HCT116 (cell line): ENCODE results near the gene TMEM100. TPM values are rescaled to one million over a fixed set of nuclear protein-coding genes. Genes with fewer than 3 reads are reported as not detected.

Source experiments
- ATAC-seq: fragments of 200-7000 bp; cut with Tn5 transposase; 2 replicates; pipeline ENCODE4 v1.9.1; 2020; ENCODE audit warnings: mild to moderate bottlenecking, moderate library complexity
- BruUV-seq: library from RNA; stranded (reverse); fragments of 400-500 nt; replicated peaks from 2 replicates; lab custom pipeline; 2021; lab: Mats Ljungman, UMichigan
- CTCF ChIA-PET: fragments of 300-600 bp; sonication (Branson Sonifier 250); formaldehyde crosslinking; loops from one replicate; lab custom pipeline; 2021; ENCODE audit warnings: antibody characterized with exemption; lab: Charles Lee
- POLR2A ChIA-PET: fragments of 300-600, 350-600 bp; sonication (Branson Sonifier 250); formaldehyde crosslinking; loops from one replicate; lab custom pipeline; 2021; ENCODE audit warnings: antibody characterized with exemption; lab: Charles Lee
- RAD21 ChIA-PET, 2 experiments: fragments of 300-600 bp; sonication (Branson Sonifier 250); formaldehyde crosslinking; loops; one replicate each; lab custom pipeline; 2023; ENCODE audit warnings: low total read pairs in 2 of 2; ENCODE audit not compliant: uncharacterized antibody in 2 of 2, unreplicated experiment in 2 of 2, low non-redundant PET in 1 of 2; lab: Charles Lee
- DNase-seq: peaks from one replicate; pipeline ENCODE4 v3.0.0-alpha.2; 2010; ENCODE audit warnings: low read depth, low spot score
- H2AFZ ChIP-seq: fragments of 200-600 bp; shearing (Covaris generic), sonication (generic); 2 replicates; pipeline ENCODE4 v1.6.1; 2017; ENCODE audit warnings: low read depth, mixed run types, mixed read lengths, antibody characterized with exemption, low read length; ENCODE audit not compliant: poor library complexity, severe bottlenecking
- H3K27ac ChIP-seq: 2 replicates; pipeline ENCODE4 v1.5.1; 2012; ENCODE audit warnings: low read depth, low read length
- H3K27me3 ChIP-seq: fragments of 200-600 bp; sonication (generic); 2 replicates; pipeline ENCODE4 v1.6.1; 2016; ENCODE audit warnings: mixed run types, low read length, mixed read lengths; ENCODE audit not compliant: insufficient read depth
- H3K36me3 ChIP-seq, 2 experiments: fragments of 200-500 bp in 1 of 2; fragments of 200-600 bp in 1 of 2; sonication (Bioruptor generic) in 1 of 2; sonication (generic) in 1 of 2; 2 replicates each; pipeline versions ENCODE4 v1.5.1 to v1.6.1; 2014 to 2016; ENCODE audit warnings: low read length in 2 of 2, inconsistent platforms in 1 of 2, mixed read lengths in 1 of 2, mixed run types in 1 of 2; ENCODE audit not compliant: insufficient read depth in 2 of 2, control insufficient read depth in 1 of 2
- H3K4me1 ChIP-seq, 2 experiments: fragments of 200-600 bp in 1 of 2; sonication (generic) in 1 of 2; 2 replicates each; pipeline versions ENCODE4 v1.5.1 to v1.6.1; 2012 to 2017; ENCODE audit warnings: low read length in 2 of 2, inconsistent platforms in 1 of 2, mild to moderate bottlenecking in 1 of 2, mixed read lengths in 1 of 2, mixed run types in 1 of 2, moderate library complexity in 1 of 2; ENCODE audit not compliant: insufficient read depth in 2 of 2, control insufficient read depth in 1 of 2
- H3K4me2 ChIP-seq: fragments of 200-600 bp; sonication (generic); 2 replicates; pipeline ENCODE4 v1.6.1; 2017; ENCODE audit warnings: mixed run types, low read length, mixed read lengths
- H3K4me3 ChIP-seq, 2 experiments: fragments of 200-600 bp in 1 of 2; sonication (generic) in 1 of 2; replicated peaks in 1 of 2; 2 replicates each; pipeline ENCODE4 v1.5.1; 2011 to 2016; ENCODE audit warnings: low read length in 2 of 2, control low read depth in 1 of 2, low read depth in 1 of 2, mild to moderate bottlenecking in 1 of 2, mixed read lengths in 1 of 2, mixed run types in 1 of 2
- H3K79me2 ChIP-seq: fragments of 200-600 bp; sonication (generic); 2 replicates; pipeline ENCODE4 v1.6.1; 2017; ENCODE audit warnings: mild to moderate bottlenecking, mixed run types, low read length, moderate library complexity, mixed read lengths; ENCODE audit not compliant: insufficient read depth
- H3K9ac ChIP-seq: fragments of 200-600 bp; sonication (generic); 2 replicates; pipeline ENCODE4 v1.6.1; 2016; ENCODE audit warnings: low read length, mixed read lengths
- H3K9me2 ChIP-seq: fragments of 200-600 bp; sonication (generic), shearing (Covaris generic); 2 replicates; pipeline ENCODE4 v1.6.1; 2017; ENCODE audit warnings: mixed run types, mild to moderate bottlenecking, moderate library complexity; ENCODE audit not compliant: insufficient read depth
- H3K9me3 ChIP-seq, 2 experiments: fragments of 200-500 bp in 1 of 2; fragments of 200-600 bp in 1 of 2; sonication (Bioruptor generic) in 1 of 2; sonication (generic) in 1 of 2; 2 replicates each; pipeline ENCODE4 v1.6.1; 2014 to 2017; ENCODE audit warnings: low read length in 2 of 2, mixed read lengths in 2 of 2, inconsistent platforms in 1 of 2, low read depth in 1 of 2, mild to moderate bottlenecking in 1 of 2, mixed run types in 1 of 2, moderate library complexity in 1 of 2; ENCODE audit not compliant: control insufficient read depth in 1 of 2, insufficient read depth in 1 of 2
- H4K20me1 ChIP-seq: fragments of 200-600 bp; sonication (generic), shearing (Covaris generic); 2 replicates; pipeline ENCODE4 v1.6.1; 2017; ENCODE audit warnings: mixed run types, mild to moderate bottlenecking, moderate library complexity; ENCODE audit not compliant: insufficient read depth
- CTCF ChIP-seq, 3 experiments: fragments of 200-600 bp in 1 of 3; sonication (generic) in 1 of 3; IDR thresholded peaks in 2 of 3; conservative IDR thresholded peaks in 1 of 3; 2 replicates each; pipeline ENCODE4 v1.5.1; 2012 to 2017; ENCODE audit warnings: low read depth in 2 of 3, low read length in 2 of 3, antibody characterized with exemption in 1 of 3, borderline replicate concordance in 1 of 3, control low read depth in 1 of 3, mild to moderate bottlenecking in 1 of 3, mixed read lengths in 1 of 3, mixed run types in 1 of 3, moderate library complexity in 1 of 3; ENCODE audit not compliant: insufficient read depth in 1 of 3
- EGR1 ChIP-seq: IDR thresholded peaks from 2 replicates; pipeline ENCODE4 v1.6.1; 2012; ENCODE audit warnings: low read depth
- ELF1 ChIP-seq: IDR thresholded peaks from 2 replicates; pipeline ENCODE4 v1.6.1; 2012; ENCODE audit warnings: low read depth, borderline replicate concordance
- EZH2 ChIP-seq: fragments of 200-600 bp; sonication (generic); IDR thresholded peaks from 2 replicates; pipeline ENCODE4 v1.6.1; 2017; ENCODE audit warnings: antibody characterized with exemption, mixed run types
- FOSL1 ChIP-seq: IDR thresholded peaks from 2 replicates; pipeline ENCODE4 v1.6.1; 2012; ENCODE audit warnings: low read depth
- JUND ChIP-seq: IDR thresholded peaks from 2 replicates; pipeline ENCODE4 v1.6.1; 2012
- MAX ChIP-seq: IDR thresholded peaks from 2 replicates; pipeline ENCODE4 v1.6.1; 2012
- POLR2AphosphoS5 ChIP-seq: IDR thresholded peaks from 2 replicates; pipeline ENCODE4 v1.6.1; 2011; ENCODE audit warnings: mild to moderate bottlenecking, low read depth, low read length, moderate library complexity
- RAD21 ChIP-seq: IDR thresholded peaks from 2 replicates; pipeline ENCODE4 v1.6.1; 2012; ENCODE audit warnings: low read depth, mild to moderate bottlenecking
- SIN3A ChIP-seq: IDR thresholded peaks from 2 replicates; pipeline ENCODE4 v1.6.1; 2012; ENCODE audit warnings: low read depth
- SRF ChIP-seq: IDR thresholded peaks from 2 replicates; pipeline ENCODE4 v1.6.1; 2012; ENCODE audit warnings: low read depth
- ZFX ChIP-seq: fragments of 450-650 bp; IDR thresholded peaks from 2 replicates; pipeline ENCODE4 v1.6.1; 2017
- ZNF274 ChIP-seq: fragments of 200-500 bp; sonication (Bioruptor generic); IDR thresholded peaks from 2 replicates; pipeline ENCODE4 v1.6.1; 2014; ENCODE audit warnings: mild to moderate bottlenecking, low read depth, low read length, inconsistent platforms
- intact Hi-C: fragments of 100-400 bp; cut with micrococcal nuclease; formaldehyde crosslinking; loops from 2 replicates; pipeline ENCODE4 v1.10.0; 2022
- total RNA-seq: library from RNA; stranded (reverse); gene quantifications from one replicate; pipeline ENCODE4 v1.2.1, GENCODE V29; 2021; ENCODE audit not compliant: unreplicated experiment

The TMEM100 gene
- total RNA-seq, 1 experiment from 2014 or later: not detected

- no peaks in the 10 kb centered on the region for H3K4me1 ChIP-seq
- H2AFZ ChIP-seq: no peak overlapping the region
- ChIA-PET CTCF (interaction anchor here (1.1 kb wide), 1 partner anchor 44 kb away, joined by 3 read pairs; no protein-coding TSS in a partner anchor), POLR2A (no interaction called here)
- H3K9me2 ChIP-seq: no peaks in the 10 kb centered on the region
- intact Hi-C loops: no loop called here
- BruUV-seq: no TSS peak
- H3K27me3 ChIP-seq: peaks cover 78% of the 10 kb centered on the region
- TF ChIP-seq CTCF (IDR thresholded peaks at IDR 0.05 in 2 of 3, conservative IDR thresholded peaks at IDR 0.05 in 1 of 3; ENCODE audit: borderline replicate concordance in 1 of 3, insufficient read depth in 1 of 3, low read depth in 2 of 3, low read length in 2 of 3) (no peak), SIN3A (no peak), POLR2AphosphoS5 (no peak), ELF1 (no peak), ZNF274 (no peak), RAD21 (no peak)
- TF ChIP-seq, all 23 proteins: peak for 0
- H3K4me3 ChIP-seq: no peak overlapping the region
- H3K9me3 ChIP-seq: no peaks in the 10 kb centered on the region
- H4K20me1 ChIP-seq: no peaks in the 10 kb centered on the region
- no peaks in the 10 kb centered on the region for H3K36me3 ChIP-seq
- no peak for DNase-seq
- RAD21 ChIA-PET: no interaction called here
- ATAC-seq: no peak
- H3K79me2 ChIP-seq: no peaks in the 10 kb centered on the region
- no peak overlapping the region for H3K9ac ChIP-seq
- no peak overlapping the region for H3K27ac ChIP-seq
- H3K4me2 ChIP-seq: no peak overlapping the region
Measured at GRCh38 chr17:55691666-55692065, 31.0 kb downstream of the TMEM100 start.

GRCh38 chr17:55690105-55690508 is 32.6 kb downstream of the TMEM100 start:
- ChIA-PET RAD21 (no interaction called here), CTCF (no interaction called here), POLR2A (no interaction called here)
- TF ChIP-seq RAD21: no peak
- no peak for TF ChIP-seq SRF
- TF ChIP-seq EZH2: no peak
- TF ChIP-seq ZFX: no peak
- TF ChIP-seq FOSL1: no peak
- no peak for TF ChIP-seq ELF1
- no peak for TF ChIP-seq JUND
- TF ChIP-seq ZNF274: no peak
- TF ChIP-seq EGR1: no peak
- TF ChIP-seq MAX: no peak
- no peaks in the 10 kb centered on the region for H3K9me2 ChIP-seq
- BruUV-seq: no TSS peak
- H3K36me3 ChIP-seq: no peaks in the 10 kb centered on the region
- H3K27me3 ChIP-seq: peaks cover 66% of the 10 kb centered on the region
- H3K9me3 ChIP-seq: no peaks in the 10 kb centered on the region
- H3K4me1 ChIP-seq: no peaks in the 10 kb centered on the region
- ATAC-seq (no peak), DNase-seq (no peak)
- no peaks in the 10 kb centered on the region for H4K20me1 ChIP-seq
- no peak overlapping the region for H3K4me2 ChIP-seq
- no peak overlapping the region for H3K27ac ChIP-seq
- no peaks in the 10 kb centered on the region for H3K79me2 ChIP-seq
- no peak overlapping the region for H3K4me3 ChIP-seq
- H3K9ac ChIP-seq: no peak overlapping the region
- no peak overlapping the region for H2AFZ ChIP-seq
- intact Hi-C loops: no loop called here
